HepG2 (cell line): ENCODE results near the gene MED15. TPM values are rescaled to one million over a fixed set of nuclear protein-coding genes. Genes with fewer than 3 reads are reported as not detected.

Experiments used
- ATAC-seq: fragments of 200-7000 bp; cut with Tn5 transposase; 3 replicates; pipeline ENCODE4 v1.9.1; 2020; ENCODE audit warnings: mild to moderate bottlenecking, moderate library complexity
- BruUV-seq: library from RNA; stranded (reverse); fragments of 400-500 nt; replicated peaks from 2 replicates; lab custom pipeline; 2021; lab: Mats Ljungman, UMichigan
- CTCF ChIA-PET: fragments of 300-600 bp; formaldehyde crosslinking; extraction: SDS; loops from one replicate; lab custom pipeline; 2021; ENCODE audit warnings: low total read pairs, inconsistent platforms, low intra/inter-chr PET ratio; lab: Yijun Ruan, JAX
- POLR2A ChIA-PET: fragments of 350-600 bp; sonication (Branson Sonifier 250); formaldehyde crosslinking; loops from one replicate; lab custom pipeline; 2020; ENCODE audit warnings: antibody characterized with exemption, inconsistent platforms; lab: Yijun Ruan, JAX
- DNase-seq: peaks from one replicate; pipeline ENCODE4 v3.0.0-alpha.2; 2015; ENCODE audit warnings: low spot score
- FAIRE-seq: peaks from 3 replicates; lab custom pipeline; 2011; peaks lifted over from hg19 to GRCh38; lab: Jason Lieb, UNC
- H2AFZ ChIP-seq: one replicate; pipeline ENCODE4 v1.6.1; 2011; ENCODE audit warnings: low read length, inconsistent platforms
- H3K27ac ChIP-seq: fragments of 300-600 bp; 3 replicates; pipeline ENCODE4 v1.8.0; 2011; ENCODE audit warnings: mixed run types, mild to moderate bottlenecking, mixed read lengths, low read length, inconsistent platforms; ENCODE audit not compliant: insufficient read depth; ENCODE audit errors: extremely low read length
- H3K27me3 ChIP-seq, 2 experiments: fragments of 200-600 bp in 1 of 2; 2 replicates in 1 of 2; 3 replicates in 1 of 2; pipeline versions ENCODE4 v1.6.0 to v1.8.0; 2011; ENCODE audit warnings: low read length in 2 of 2, mild to moderate bottlenecking in 2 of 2, moderate library complexity in 2 of 2, inconsistent platforms in 1 of 2; ENCODE audit not compliant: insufficient read depth in 2 of 2, control insufficient read depth in 1 of 2
- H3K36me3 ChIP-seq, 2 experiments: fragments of 200-600 bp in 1 of 2; replicated peaks in 1 of 2; 2 replicates in 1 of 2; 3 replicates in 1 of 2; pipeline versions ENCODE4 v1.5.1 to v1.8.0; 2011; ENCODE audit warnings: low read length in 2 of 2, inconsistent platforms in 1 of 2; ENCODE audit not compliant: insufficient read depth in 2 of 2, control insufficient read depth in 1 of 2
- H3K4me1 ChIP-seq: 2 replicates; pipeline ENCODE4 v1.5.1; 2012; ENCODE audit warnings: low read length, inconsistent platforms; ENCODE audit not compliant: insufficient read depth
- H3K4me2 ChIP-seq: 2 replicates; pipeline ENCODE4 v1.6.0; 2011; ENCODE audit warnings: low read depth, low read length, inconsistent platforms
- H3K4me3 ChIP-seq, 3 experiments: fragments of 200-600 bp in 1 of 3; sonication (generic), shearing (Covaris generic) in 1 of 3; replicated peaks in 1 of 3; 2 replicates each; pipeline ENCODE4 v1.5.1; 2011 to 2016; ENCODE audit warnings: low read length in 3 of 3, inconsistent platforms in 2 of 3, low read depth in 2 of 3, mild to moderate bottlenecking in 2 of 3, control low read depth in 1 of 3, mixed read lengths in 1 of 3; ENCODE audit not compliant: insufficient read depth in 1 of 3
- H3K79me2 ChIP-seq: one replicate; pipeline ENCODE4 v1.6.1; 2011; ENCODE audit warnings: low read length, inconsistent platforms; ENCODE audit not compliant: insufficient read depth
- H3K9ac ChIP-seq: 2 replicates; pipeline ENCODE4 v1.6.0; 2011; ENCODE audit warnings: mild to moderate bottlenecking, low read depth, low read length, inconsistent platforms; ENCODE audit not compliant: insufficient read depth
- H3K9me3 ChIP-seq: 2 replicates; pipeline ENCODE4 v1.5.1; 2012; ENCODE audit warnings: mild to moderate bottlenecking, low read length
- H4K20me1 ChIP-seq: 2 replicates; pipeline ENCODE4 v1.6.0; 2011; ENCODE audit warnings: inconsistent platforms, mild to moderate bottlenecking, low read length, moderate library complexity; ENCODE audit not compliant: insufficient read depth
- CCDC6 ChIP-seq: sonication (generic); formaldehyde crosslinking; IDR thresholded peaks from 2 replicates; pipeline ENCODE4 v1.8.1; 2022; ENCODE audit warnings: mild to moderate bottlenecking, missing genetic modification reagents, moderate library complexity
- EED ChIP-seq: sonication (generic); formaldehyde crosslinking; IDR thresholded peaks from 2 replicates; pipeline ENCODE4 v1.5.0; 2020; ENCODE audit warnings: mild to moderate bottlenecking, missing genetic modification reagents
- JUN ChIP-seq: sonication (generic); formaldehyde crosslinking; IDR thresholded peaks from 2 replicates; pipeline ENCODE4 v1.4.0; 2020; ENCODE audit warnings: mild to moderate bottlenecking, missing genetic modification reagents
- JUND ChIP-seq: sonication (generic); formaldehyde crosslinking; IDR thresholded peaks from 2 replicates; pipeline ENCODE4 v1.8.0; 2022; ENCODE audit warnings: mild to moderate bottlenecking, missing genetic modification reagents
- MTF2 ChIP-seq: sonication (generic); formaldehyde crosslinking; IDR thresholded peaks from 2 replicates; pipeline ENCODE4 v1.5.0; 2020; ENCODE audit warnings: missing genetic modification reagents, borderline replicate concordance
- MZF1 ChIP-seq: sonication (generic); formaldehyde crosslinking; IDR thresholded peaks from 2 replicates; pipeline ENCODE4 v1.8.1; 2023; ENCODE audit warnings: mild to moderate bottlenecking, missing genetic modification reagents, borderline replicate concordance
- NFRKB ChIP-seq: fragments of 450-650 bp; IDR thresholded peaks from 2 replicates; pipeline ENCODE4 v1.6.1; 2017
- NFYB ChIP-seq: sonication (generic); formaldehyde crosslinking; IDR thresholded peaks from 2 replicates; pipeline ENCODE4 v1.4.0; 2020; ENCODE audit warnings: missing genetic modification reagents
- POLR2A ChIP-seq, 2 experiments: IDR thresholded peaks; 2 replicates each; pipeline ENCODE4 v1.6.1; 2011; ENCODE audit warnings: low read depth in 2 of 2, low read length in 2 of 2, mild to moderate bottlenecking in 1 of 2, moderate library complexity in 1 of 2; ENCODE audit not compliant: insufficient read depth in 1 of 2
- PRPF4 ChIP-seq: fragments of 200-400 bp; formaldehyde crosslinking; IDR thresholded peaks from 2 replicates; pipeline ENCODE4 v1.6.1; 2016; ENCODE audit warnings: low read length, low read depth; ENCODE audit not compliant: poor library complexity, severe bottlenecking
- SATB2 ChIP-seq: sonication (generic); formaldehyde crosslinking; IDR thresholded peaks from 2 replicates; pipeline ENCODE4 v1.5.0; 2020; ENCODE audit warnings: missing genetic modification reagents
- TCF12 ChIP-seq, 2 experiments: fragments of 450-650 bp in 1 of 2; sonication (generic) in 1 of 2; formaldehyde crosslinking in 1 of 2; IDR thresholded peaks; 2 replicates each; pipeline versions ENCODE4 v1.6.1 to v1.8.0; 2017 to 2022; ENCODE audit warnings: antibody characterized with exemption in 1 of 2, mild to moderate bottlenecking in 1 of 2, missing genetic modification reagents in 1 of 2, moderate library complexity in 1 of 2
- TGIF2 ChIP-seq: IDR thresholded peaks from 2 replicates; pipeline ENCODE4 v1.6.1; 2016; ENCODE audit warnings: control low read depth, missing compliant biosample characterization
- ZNF138 ChIP-seq: sonication (generic); formaldehyde crosslinking; IDR thresholded peaks from 2 replicates; pipeline ENCODE4 v1.5.0; 2020; ENCODE audit warnings: mild to moderate bottlenecking, low read depth, missing genetic modification reagents
- ZNF232 ChIP-seq: sonication (generic); formaldehyde crosslinking; IDR thresholded peaks from 2 replicates; pipeline ENCODE4 v1.4.0; 2020; ENCODE audit warnings: missing genetic modification reagents, borderline replicate concordance
- ZNF337 ChIP-seq: sonication (generic); formaldehyde crosslinking; IDR thresholded peaks from 2 replicates; pipeline ENCODE4 v1.5.1; 2020; ENCODE audit warnings: missing genetic modification reagents, low read depth, mild to moderate bottlenecking, borderline replicate concordance
- WGBS: methylation state at CpG from one replicate; pipeline ENCODE4 v1.1.6; 2017; ENCODE audit warnings: low lambda C conversion rate; 5-methylcytosine and 5-hydroxymethylcytosine counted together
- in situ Hi-C: cut with HindIII; loops from 2 replicates; pipeline ENCODE4 v1.10.0; 2017; ENCODE audit warnings: low pct_unique_long_range_greater_than_20kb; ENCODE audit not compliant: extremely low pct_ligation_motif_present
- intact Hi-C: fragments of 100-400 bp; cut with micrococcal nuclease; formaldehyde crosslinking; loops from one replicate; pipeline ENCODE4 v1.10.0; 2022; ENCODE audit not compliant: unreplicated experiment
- polyA plus RNA-seq, 8 experiments: library from polyadenylated mRNA; depleted of rRNA in 3 of 8; stranded (reverse) in 7 of 8; unstranded in 1 of 8; fragments of >200 nt; fragmentation: Illumina TruSeq in 4 of 8; extraction: Trizol in 4 of 8; gene quantifications; 2 replicates each; pipeline versions ENCODE4 v1.2.1 to v1.2.3, GENCODE V29; 2011 to 2016; ENCODE audit warnings: low read depth in 4 of 8, missing spikeins in 1 of 8, mixed read lengths in 1 of 8; ENCODE audit not compliant: insufficient read depth in 1 of 8
- total RNA-seq, 5 experiments: library from RNA; depleted of rRNA; stranded (reverse); fragments of >200 nt; fragmentation: Illumina TruSeq; extraction: Trizol; gene quantifications; 2 replicates each; pipeline ENCODE4 v1.2.3, GENCODE V29; 2016; ENCODE audit warnings: low read depth in 1 of 5
- TF ChIP-seq, protein P1 (sequence below), 2 experiments: fragments of 450-650 bp in 1 of 2; sonication (generic) in 1 of 2; formaldehyde crosslinking; IDR thresholded peaks; 2 replicates each; pipeline versions ENCODE4 v1.5.0 to v1.8.0; 2020 to 2022; ENCODE audit warnings: mild to moderate bottlenecking in 1 of 2, missing genetic modification reagents in 1 of 2

The MED15 gene
- total and polyA plus RNA-seq, 2 of the 13 experiments (the other 11 are each of a cell fraction or from before 2014, with no cell fraction given) = 14.3 to 27.0 TPM

DNA sequence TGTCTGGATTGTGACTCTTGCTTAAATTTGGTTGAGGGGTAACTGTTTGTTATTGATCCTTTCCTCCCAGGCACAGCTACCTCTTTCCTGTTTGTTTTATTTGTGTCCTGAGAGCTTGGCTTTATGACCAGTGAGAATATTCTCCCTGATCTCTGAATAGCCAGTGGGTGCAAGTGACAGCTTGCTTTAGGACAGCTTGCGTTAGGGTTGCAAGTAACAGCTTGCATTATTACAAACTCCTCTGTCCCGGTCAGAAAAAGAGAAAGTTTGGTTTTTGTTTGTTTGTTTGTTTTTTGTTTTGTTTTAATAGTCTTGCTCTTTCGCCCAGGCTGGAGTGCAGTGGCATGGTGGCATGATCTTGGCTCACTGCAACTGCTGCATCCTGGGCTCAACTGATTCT, 8.5 kb upstream of the MED15 start:
- Histone ChIP-seq H3K27me3 (no peaks in the 10 kb centered on the region; a peak in 1 of 5 replicates), H3K4me3 (no peak overlapping the region), H3K27ac (no peak overlapping the region), H2AFZ (no peak overlapping the region), H3K36me3 (no peaks in the 10 kb centered on the region; a peak in 1 of 5 replicates), H3K4me1 (peaks cover 28% of the 10 kb centered on the region), H4K20me1 (no peaks in the 10 kb centered on the region)
- in situ Hi-C loops = no loop called here
- no peak for ATAC-seq
- 65% methylated on average over 3 of the region's 3 CpGs for WGBS
- TF ChIP-seq ZNF138 (CRISPR knock-in tag) = no peak
- no peak for TF ChIP-seq TGIF2 (CRISPR knock-in tag)
- no peak for TF ChIP-seq EED (CRISPR knock-in tag)
- TF ChIP-seq NFYB (CRISPR knock-in tag) = no peak
- TF ChIP-seq, protein P1, sequence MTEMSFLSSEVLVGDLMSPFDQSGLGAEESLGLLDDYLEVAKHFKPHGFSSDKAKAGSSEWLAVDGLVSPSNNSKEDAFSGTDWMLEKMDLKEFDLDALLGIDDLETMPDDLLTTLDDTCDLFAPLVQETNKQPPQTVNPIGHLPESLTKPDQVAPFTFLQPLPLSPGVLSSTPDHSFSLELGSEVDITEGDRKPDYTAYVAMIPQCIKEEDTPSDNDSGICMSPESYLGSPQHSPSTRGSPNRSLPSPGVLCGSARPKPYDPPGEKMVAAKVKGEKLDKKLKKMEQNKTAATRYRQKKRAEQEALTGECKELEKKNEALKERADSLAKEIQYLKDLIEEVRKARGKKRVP (CRISPR knock-in tag; IDR thresholded peaks at IDR 0.05) = no peak
- no peak for TF ChIP-seq JUN (CRISPR knock-in tag)
- no peak for TF ChIP-seq POLR2A (IDR thresholded peaks at IDR 0.05; ENCODE audit: insufficient read depth in 1 of 2, low read depth in 2 of 2, low read length in 2 of 2)
- no peak for TF ChIP-seq MZF1 (CRISPR knock-in tag)
- TF ChIP-seq, all 625 proteins: peak for 0
- Histone ChIP-seq H3K4me2 (no peak overlapping the region), H3K9ac (no peak overlapping the region), H3K9me3 (no peaks in the 10 kb centered on the region), H3K79me2 (peaks cover 13% of the 10 kb centered on the region)
- ChIA-PET POLR2A (no interaction called here), CTCF (no interaction called here)
- intact Hi-C loops = loop anchor here (10.0 kb wide), 1 partner anchor 74 kb away; no protein-coding TSS in a partner anchor
- no TSS peak for BruUV-seq
- no peak for DNase-seq
- FAIRE-seq = no peak

DNA sequence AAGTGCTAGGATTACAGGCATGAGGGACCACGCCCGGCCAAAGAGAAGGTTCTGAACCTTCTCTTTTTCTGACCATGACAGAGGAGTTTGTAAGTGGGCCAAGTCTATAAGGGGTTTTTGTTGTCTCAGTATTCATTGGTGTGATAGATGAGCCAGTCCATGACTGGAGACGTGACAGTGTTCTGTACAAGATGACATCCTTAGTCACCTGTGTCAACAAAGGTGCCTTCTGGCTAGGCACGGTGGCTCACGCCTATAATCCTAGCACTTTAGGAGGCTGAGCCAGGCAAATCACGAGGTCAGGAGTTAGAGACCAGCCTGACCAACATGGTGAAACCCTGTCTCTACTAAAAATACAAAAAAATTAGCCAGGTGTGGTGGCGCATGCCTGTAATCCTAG, 7.6 kb upstream of the MED15 start:
- ChIA-PET POLR2A (no interaction called here), CTCF (no interaction called here)
- Histone ChIP-seq H3K27ac (no peak overlapping the region), H3K79me2 (peaks cover 8% of the 10 kb centered on the region), H3K9ac (no peak overlapping the region), H3K4me3 (no peak overlapping the region), H3K4me1 (peaks cover 19% of the 10 kb centered on the region), H3K9me3 (no peaks in the 10 kb centered on the region), H2AFZ (no peak overlapping the region), H3K36me3 (no peaks in the 10 kb centered on the region; a peak in 1 of 5 replicates), H3K4me2 (no peak overlapping the region), H3K27me3 (no peaks in the 10 kb centered on the region; a peak in 1 of 5 replicates), H4K20me1 (no peaks in the 10 kb centered on the region)
- intact Hi-C loops (loop anchor here (10.0 kb wide), 1 partner anchor 75 kb away; no protein-coding TSS in a partner anchor), in situ Hi-C loops (no loop called here)
- FAIRE-seq (no peak), ATAC-seq (no peak), DNase-seq (no peak)
- WGBS = 80% methylated on average over 7 of the region's 7 CpGs
- BruUV-seq = no TSS peak
- TF ChIP-seq PRPF4 = no peak
- TF ChIP-seq JUND (CRISPR knock-in tag) = no peak
- TF ChIP-seq ZNF232 (CRISPR knock-in tag) = no peak
- TF ChIP-seq NFRKB = no peak
- TF ChIP-seq SATB2 (CRISPR knock-in tag) = no peak
- no peak for TF ChIP-seq MTF2
- TF ChIP-seq CCDC6 (CRISPR knock-in tag) = no peak
- TF ChIP-seq ZNF337 (CRISPR knock-in tag) = no peak
- TF ChIP-seq TCF12 (IDR thresholded peaks at IDR 0.05) = no peak
- no peak for TF ChIP-seq TCF12 (CRISPR knock-in tag; IDR thresholded peaks at IDR 0.05)
